Measurements from ENCODE around the gene CLNS1A. TPM values are rescaled to one million over a fixed set of nuclear protein-coding genes. Genes with fewer than 3 reads are reported as not detected.

Gene CLNS1A
- total and polyA plus RNA-seq, 9 of the 15 experiments (the other 6 are each of a cell fraction or from before 2014, with no cell fraction given): 146 to 472 (median 345) TPM

DNA sequence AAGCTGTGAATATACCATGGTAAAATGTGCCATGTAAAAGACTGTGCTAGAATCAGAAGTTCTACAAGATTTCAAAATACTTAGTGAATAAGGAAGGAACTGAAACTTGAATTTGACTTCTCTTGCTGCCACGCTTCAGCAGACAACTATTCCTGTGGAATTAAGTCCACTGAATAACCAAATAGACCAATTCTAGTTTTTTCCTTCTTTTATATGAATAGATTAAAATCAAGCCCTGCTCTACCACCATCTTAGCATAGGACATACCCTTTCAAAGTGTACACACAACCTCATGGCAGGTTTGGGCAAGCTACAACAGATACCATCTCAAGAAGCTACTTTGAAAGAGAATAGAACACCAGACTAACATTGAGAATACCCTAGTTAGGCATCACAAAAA, 23.4 kb upstream of the CLNS1A start:
- 76% methylated on average over 1 of the region's 1 CpG for WGBS (ENCODE audit: insufficient coverage, low coverage, missing lambda C conversion rate)
- DNase-seq (ENCODE audit: extremely low read depth in 1 of 4, low spot score in 3 of 4) (no peak), FAIRE-seq (no peak), ATAC-seq (no peak)
- no peaks in the 10 kb centered on the region for H4K20me1 ChIP-seq (replicated peaks; ENCODE audit: control insufficient read depth, insufficient read depth, low read length)
- in situ Hi-C loops (cut with MboI): no loop called here
- no peak overlapping the region for H2AFZ ChIP-seq (ENCODE audit: low read depth, low read length)
- no peak for TF ChIP-seq DNMT1 (IDR thresholded peaks at IDR 0.05)
- no peak for TF ChIP-seq MAFG (tag; conservative IDR thresholded peaks at IDR 0.05)
- TF ChIP-seq EHMT2 (IDR thresholded peaks at IDR 0.05): no peak
- TF ChIP-seq, protein P1, sequence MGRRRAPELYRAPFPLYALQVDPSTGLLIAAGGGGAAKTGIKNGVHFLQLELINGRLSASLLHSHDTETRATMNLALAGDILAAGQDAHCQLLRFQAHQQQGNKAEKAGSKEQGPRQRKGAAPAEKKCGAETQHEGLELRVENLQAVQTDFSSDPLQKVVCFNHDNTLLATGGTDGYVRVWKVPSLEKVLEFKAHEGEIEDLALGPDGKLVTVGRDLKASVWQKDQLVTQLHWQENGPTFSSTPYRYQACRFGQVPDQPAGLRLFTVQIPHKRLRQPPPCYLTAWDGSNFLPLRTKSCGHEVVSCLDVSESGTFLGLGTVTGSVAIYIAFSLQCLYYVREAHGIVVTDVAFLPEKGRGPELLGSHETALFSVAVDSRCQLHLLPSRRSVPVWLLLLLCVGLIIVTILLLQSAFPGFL (CRISPR knock-in tag; IDR thresholded peaks at IDR 0.05): no peak
- no peak for TF ChIP-seq CBX5 (IDR thresholded peaks at IDR 0.05; ENCODE audit: borderline replicate concordance, low read depth)
- TF ChIP-seq, protein P2, sequence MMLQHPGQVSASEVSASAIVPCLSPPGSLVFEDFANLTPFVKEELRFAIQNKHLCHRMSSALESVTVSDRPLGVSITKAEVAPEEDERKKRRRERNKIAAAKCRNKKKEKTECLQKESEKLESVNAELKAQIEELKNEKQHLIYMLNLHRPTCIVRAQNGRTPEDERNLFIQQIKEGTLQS (IDR thresholded peaks at IDR 0.05): no peak
- TF ChIP-seq, protein P2 (CRISPR knock-in tag; conservative IDR thresholded peaks at IDR 0.05): no peak
- TF ChIP-seq, protein P3, sequence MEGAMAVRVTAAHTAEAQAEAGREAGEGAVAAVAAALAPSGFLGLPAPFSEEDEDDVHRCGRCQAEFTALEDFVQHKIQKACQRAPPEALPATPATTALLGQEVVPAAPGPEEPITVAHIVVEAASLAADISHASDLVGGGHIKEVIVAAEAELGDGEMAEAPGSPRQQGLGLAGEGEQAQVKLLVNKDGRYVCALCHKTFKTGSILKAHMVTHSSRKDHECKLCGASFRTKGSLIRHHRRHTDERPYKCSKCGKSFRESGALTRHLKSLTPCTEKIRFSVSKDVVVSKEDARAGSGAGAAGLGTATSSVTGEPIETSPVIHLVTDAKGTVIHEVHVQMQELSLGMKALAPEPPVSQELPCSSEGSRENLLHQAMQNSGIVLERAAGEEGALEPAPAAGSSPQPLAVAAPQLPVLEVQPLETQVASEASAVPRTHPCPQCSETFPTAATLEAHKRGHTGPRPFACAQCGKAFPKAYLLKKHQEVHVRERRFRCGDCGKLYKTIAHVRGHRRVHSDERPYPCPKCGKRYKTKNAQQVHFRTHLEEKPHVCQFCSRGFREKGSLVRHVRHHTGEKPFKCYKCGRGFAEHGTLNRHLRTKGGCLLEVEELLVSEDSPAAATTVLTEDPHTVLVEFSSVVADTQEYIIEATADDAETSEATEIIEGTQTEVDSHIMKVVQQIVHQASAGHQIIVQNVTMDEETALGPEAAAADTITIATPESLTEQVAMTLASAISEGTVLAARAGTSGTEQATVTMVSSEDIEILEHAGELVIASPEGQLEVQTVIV (CRISPR knock-in tag; IDR thresholded peaks at IDR 0.05; ENCODE audit: borderline replicate concordance): no peak
- TF ChIP-seq ZNF384 (IDR thresholded peaks at IDR 0.05; ENCODE audit: low read depth, low read length): no peak
- TF ChIP-seq, protein P4, sequence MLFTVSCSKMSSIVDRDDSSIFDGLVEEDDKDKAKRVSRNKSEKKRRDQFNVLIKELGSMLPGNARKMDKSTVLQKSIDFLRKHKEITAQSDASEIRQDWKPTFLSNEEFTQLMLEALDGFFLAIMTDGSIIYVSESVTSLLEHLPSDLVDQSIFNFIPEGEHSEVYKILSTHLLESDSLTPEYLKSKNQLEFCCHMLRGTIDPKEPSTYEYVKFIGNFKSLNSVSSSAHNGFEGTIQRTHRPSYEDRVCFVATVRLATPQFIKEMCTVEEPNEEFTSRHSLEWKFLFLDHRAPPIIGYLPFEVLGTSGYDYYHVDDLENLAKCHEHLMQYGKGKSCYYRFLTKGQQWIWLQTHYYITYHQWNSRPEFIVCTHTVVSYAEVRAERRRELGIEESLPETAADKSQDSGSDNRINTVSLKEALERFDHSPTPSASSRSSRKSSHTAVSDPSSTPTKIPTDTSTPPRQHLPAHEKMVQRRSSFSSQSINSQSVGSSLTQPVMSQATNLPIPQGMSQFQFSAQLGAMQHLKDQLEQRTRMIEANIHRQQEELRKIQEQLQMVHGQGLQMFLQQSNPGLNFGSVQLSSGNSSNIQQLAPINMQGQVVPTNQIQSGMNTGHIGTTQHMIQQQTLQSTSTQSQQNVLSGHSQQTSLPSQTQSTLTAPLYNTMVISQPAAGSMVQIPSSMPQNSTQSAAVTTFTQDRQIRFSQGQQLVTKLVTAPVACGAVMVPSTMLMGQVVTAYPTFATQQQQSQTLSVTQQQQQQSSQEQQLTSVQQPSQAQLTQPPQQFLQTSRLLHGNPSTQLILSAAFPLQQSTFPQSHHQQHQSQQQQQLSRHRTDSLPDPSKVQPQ (CRISPR knock-in tag; IDR thresholded peaks at IDR 0.05; ENCODE audit: borderline replicate concordance): no peak
- no peak for TF ChIP-seq TSC22D4 (tag; IDR thresholded peaks at IDR 0.05)
- TF ChIP-seq FOXP1 (CRISPR knock-in tag; IDR thresholded peaks at IDR 0.05): no peak
- TF ChIP-seq TEAD2 (tag; IDR thresholded peaks at IDR 0.05): no peak
- H3K4me2 ChIP-seq (ENCODE audit: insufficient read depth, low read length): no peak overlapping the region
- intact Hi-C loops (cut with micrococcal nuclease): no loop called here
- no peak overlapping the region for H3K9ac ChIP-seq (ENCODE audit: insufficient read depth in 1 of 2, low read depth in 2 of 2, low read length in 2 of 2)
- POLR2A ChIA-PET: interaction anchor here (0.6 to 1.0 kb wide), 4 partner anchors 10 to 1982 kb away, joined by 3 to 4 read pairs (median 4); no protein-coding TSS in a partner anchor
- H3K27ac ChIP-seq (ENCODE audit: extremely low read depth, low read depth, low read length): no peak overlapping the region
- H3K4me3 ChIP-seq: no peak overlapping the region
- H3K27me3 ChIP-seq (ENCODE audit: control insufficient read depth in 2 of 2, insufficient read depth in 2 of 2, low read length in 2 of 2): no peaks in the 10 kb centered on the region
- no TSS peak for BruUV-seq (replicated peaks)
- H3K36me3 ChIP-seq (ENCODE audit: control insufficient read depth, insufficient read depth, low read length): peaks cover 13% of the 10 kb centered on the region; the same call in 1 of the 3 replicates
- H3K9me3 ChIP-seq (replicated peaks; ENCODE audit: control insufficient read depth, insufficient read depth, low read depth, low read length): no peaks in the 10 kb centered on the region
- peaks cover 3 to 8% of the 10 kb centered on the region in 2 experiments; a peak in 2 of 5 replicates for H3K4me1 ChIP-seq (replicated peaks in 1 of 2; ENCODE audit: control insufficient read depth in 2 of 2, insufficient read depth in 2 of 2, low read length in 2 of 2)
- H3K9me1 ChIP-seq (ENCODE audit: control insufficient read depth, insufficient read depth, low read length): no peaks in the 10 kb centered on the region
- CTCF ChIA-PET (ENCODE audit: low intra/inter-chr PET ratio): no interaction called here
- H3K79me2 ChIP-seq (ENCODE audit: control insufficient read depth, insufficient read depth, low read length): no peaks in the 10 kb centered on the region

Measured in K562 (cell line).